HG03378 (cell line): ENCODE measurements around the gene HMG20A.

Experiments used
- ATAC-seq: cut with Tn5 transposase; IDR thresholded peaks from one replicate; pipeline ENCODE4 v1.9.1; 2021; ENCODE audit warnings: mild to moderate bottlenecking, moderate library complexity; ENCODE audit not compliant: unreplicated experiment

HMG20A gene

DNA sequence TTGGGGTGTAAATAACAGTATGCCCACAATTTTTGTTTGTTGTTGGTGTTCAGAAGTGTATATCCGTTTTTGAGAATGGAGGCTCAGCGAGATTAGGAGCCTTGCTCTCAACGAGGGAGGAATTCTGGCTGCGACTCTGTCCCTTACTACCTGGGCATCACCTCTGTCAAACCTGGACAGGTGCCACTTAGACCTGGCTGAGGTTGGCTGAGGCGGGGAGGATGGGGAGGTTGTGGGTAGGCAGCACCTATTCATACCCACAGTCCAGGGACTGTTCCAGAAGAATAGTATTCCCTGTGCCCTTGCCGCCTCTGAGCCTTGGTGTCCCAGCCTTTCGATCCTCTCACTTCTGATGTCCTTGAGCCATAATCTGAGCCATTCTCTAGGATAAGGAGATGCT, 112.2 kb downstream of the HMG20A start:
- ATAC-seq, result no peak

- ATAC-seq, result no peak
Measured at GRCh38 chr15:77533578-77534430, 113.1 kb downstream of the HMG20A start.
